K562 (cell line): ENCODE data around the gene SRPK3. TPM values are rescaled to one million over a fixed set of nuclear protein-coding genes. Genes with fewer than 3 reads are reported as not detected.

Source experiments
- ATAC-seq: fragments of 200-7000 bp; cut with Tn5 transposase; 3 replicates; pipeline ENCODE4 v1.9.1; 2020; ENCODE audit warnings: moderate library complexity
- BruUV-seq: library from RNA; stranded (reverse); fragments of 400-500 nt; replicated peaks from 2 replicates; lab custom pipeline; 2021; lab: Mats Ljungman, UMichigan
- CTCF ChIA-PET: fragments of 300-600 bp; formaldehyde crosslinking; extraction: SDS; loops from one replicate; lab custom pipeline; 2021; ENCODE audit warnings: low intra/inter-chr PET ratio; lab: Yijun Ruan, JAX
- POLR2A ChIA-PET: fragments of 300-600, 350-650 bp; sonication (Branson Sonifier 250); formaldehyde crosslinking; extraction: SDS; loops from one replicate; lab custom pipeline; 2021; ENCODE audit warnings: antibody characterized with exemption, inconsistent platforms; lab: Yijun Ruan, JAX
- DNase-seq, 4 experiments: peaks; one replicate each; pipeline versions ENCODE4 v3.0.0 to v3.0.0-alpha.2; 2011 to 2018; ENCODE audit warnings: low spot score in 3 of 4, mixed read lengths in 3 of 4; ENCODE audit errors: extremely low read depth in 1 of 4
- FAIRE-seq: peaks from 2 replicates; lab custom pipeline; 2011; peaks lifted over from hg19 to GRCh38; lab: Jason Lieb, UNC
- H2AFZ ChIP-seq: 2 replicates; pipeline ENCODE4 v1.6.0; 2011; ENCODE audit warnings: low read depth, low read length, control low read depth, inconsistent platforms
- H3K27ac ChIP-seq: fragments of 200-600 bp; 3 replicates; pipeline ENCODE4 v1.8.0; 2011; ENCODE audit warnings: low read depth, mild to moderate bottlenecking, control low read depth, inconsistent platforms, low read length, moderate library complexity, mixed read lengths; ENCODE audit errors: extremely low read depth
- H3K27me3 ChIP-seq, 2 experiments: fragments of 300-600 bp in 1 of 2; 2 replicates in 1 of 2; 3 replicates in 1 of 2; pipeline versions ENCODE4 v1.6.0 to v1.8.0; 2011; ENCODE audit warnings: inconsistent platforms in 2 of 2, low read length in 2 of 2, mild to moderate bottlenecking in 1 of 2, mixed read lengths in 1 of 2, moderate library complexity in 1 of 2; ENCODE audit not compliant: control insufficient read depth in 2 of 2, insufficient read depth in 2 of 2
- H3K36me3 ChIP-seq: fragments of 300-600 bp; 3 replicates; pipeline ENCODE4 v1.8.0; 2011; ENCODE audit warnings: mild to moderate bottlenecking, low read length, inconsistent platforms; ENCODE audit not compliant: control insufficient read depth, insufficient read depth
- H3K4me1 ChIP-seq, 2 experiments: fragments of 200-600 bp in 1 of 2; replicated peaks in 1 of 2; 2 replicates in 1 of 2; 3 replicates in 1 of 2; pipeline versions ENCODE4 v1.5.1 to v1.8.0; 2011; ENCODE audit warnings: inconsistent platforms in 2 of 2, low read length in 2 of 2, mild to moderate bottlenecking in 1 of 2, mixed read lengths in 1 of 2, moderate library complexity in 1 of 2; ENCODE audit not compliant: control insufficient read depth in 2 of 2, insufficient read depth in 2 of 2
- H3K4me2 ChIP-seq: 2 replicates; pipeline ENCODE4 v1.6.1; 2011; ENCODE audit warnings: low read length, control low read depth, inconsistent platforms, mixed read lengths; ENCODE audit not compliant: insufficient read depth
- H3K4me3 ChIP-seq: fragments of 200-600 bp; sonication (generic), shearing (Covaris generic); 2 replicates; pipeline ENCODE4 v1.5.1; 2016; ENCODE audit warnings: control low read depth, inconsistent platforms
- H3K79me2 ChIP-seq: fragments of 200-600 bp; 3 replicates; pipeline ENCODE4 v1.8.0; 2011; ENCODE audit warnings: low read length, inconsistent platforms; ENCODE audit not compliant: control insufficient read depth, insufficient read depth
- H3K9ac ChIP-seq, 2 experiments: 2 replicates each; pipeline versions ENCODE4 v1.6.0 to v1.6.1; 2011; ENCODE audit warnings: low read depth in 2 of 2, low read length in 2 of 2, control low read depth in 1 of 2, inconsistent platforms in 1 of 2, mild to moderate bottlenecking in 1 of 2, mixed read lengths in 1 of 2; ENCODE audit not compliant: insufficient read depth in 1 of 2
- H3K9me1 ChIP-seq: one replicate; pipeline ENCODE4 v1.6.0; 2011; ENCODE audit warnings: inconsistent platforms, mild to moderate bottlenecking, low read length, moderate library complexity; ENCODE audit not compliant: control insufficient read depth, insufficient read depth
- H3K9me3 ChIP-seq: replicated peaks from 2 replicates; pipeline ENCODE4 v1.5.1; 2011; ENCODE audit warnings: low read depth, low read length, inconsistent platforms; ENCODE audit not compliant: control insufficient read depth, insufficient read depth
- H4K20me1 ChIP-seq: replicated peaks from 2 replicates; pipeline ENCODE4 v1.6.1; 2011; ENCODE audit warnings: low read length, inconsistent platforms, mixed read lengths; ENCODE audit not compliant: control insufficient read depth, insufficient read depth
- ATF4 ChIP-seq: fragments of 450-650 bp; formaldehyde crosslinking; IDR thresholded peaks from 2 replicates; pipeline ENCODE4 v1.4.0; 2022; ENCODE audit warnings: mild to moderate bottlenecking, moderate library complexity
- CBFA2T2 ChIP-seq: fragments of 450-650 bp; conservative IDR thresholded peaks from 2 replicates; pipeline ENCODE4 v1.6.1; 2017; ENCODE audit warnings: mild to moderate bottlenecking
- ETS2 ChIP-seq: IDR thresholded peaks from 2 replicates; pipeline ENCODE4 v1.6.1; 2016; ENCODE audit warnings: borderline replicate concordance, missing genetic modification characterization, mild to moderate bottlenecking, moderate library complexity, missing compliant biosample characterization; ENCODE audit not compliant: poor library complexity, severe bottlenecking
- PRMT5 ChIP-seq: sonication (generic); formaldehyde crosslinking; IDR thresholded peaks from 2 replicates; pipeline ENCODE4 v1.5.0; 2020; ENCODE audit warnings: missing genetic modification reagents
- RAD21 ChIP-seq, 2 experiments: fragments of 250-450 bp in 1 of 2; fragments of 450-650 bp in 1 of 2; sonication (Bioruptor Pico) in 1 of 2; formaldehyde crosslinking in 1 of 2; IDR thresholded peaks in 1 of 2; conservative IDR thresholded peaks in 1 of 2; 2 replicates each; pipeline versions ENCODE4 v1.4.0 to v1.8.0; 2020 to 2022; ENCODE audit warnings: mild to moderate bottlenecking in 2 of 2, moderate library complexity in 1 of 2
- RFX1 ChIP-seq: fragments of 450-650 bp; IDR thresholded peaks from 2 replicates; pipeline ENCODE4 v1.6.1; 2016; ENCODE audit warnings: mild to moderate bottlenecking, moderate library complexity
- ZBTB33 ChIP-seq: sonication (generic); formaldehyde crosslinking; IDR thresholded peaks from 2 replicates; pipeline ENCODE4 v1.8.1; 2023; ENCODE audit warnings: mild to moderate bottlenecking, missing genetic modification reagents
- ZBTB49 ChIP-seq: sonication (generic); formaldehyde crosslinking; IDR thresholded peaks from 2 replicates; pipeline ENCODE4 v1.8.0; 2022; ENCODE audit warnings: missing genetic modification reagents, mild to moderate bottlenecking, borderline replicate concordance
- ZBTB9 ChIP-seq: fragments of 450-650 bp; formaldehyde crosslinking; IDR thresholded peaks from 2 replicates; pipeline ENCODE4 v1.4.0; 2020; ENCODE audit warnings: mild to moderate bottlenecking, moderate library complexity
- ZNF778 ChIP-seq: fragments of 450-650 bp; formaldehyde crosslinking; IDR thresholded peaks from 2 replicates; pipeline ENCODE4 v1.4.0; 2020; ENCODE audit warnings: mild to moderate bottlenecking, moderate library complexity
- WGBS: fragments of 100-300 bp; shearing (Covaris generic); methylation state at CpG from one replicate; pipeline ENCODE4 v1.1.6; 2016; ENCODE audit warnings: low coverage, mixed read lengths; ENCODE audit not compliant: insufficient coverage; ENCODE audit errors: missing lambda C conversion rate; 5-methylcytosine and 5-hydroxymethylcytosine counted together
- in situ Hi-C: fragments of 300-500 bp; cut with MboI; formaldehyde crosslinking; loops from 4 replicates; pipeline ENCODE4 v1.15.0; 2018; ENCODE audit warnings: inconsistent platforms, mixed read lengths
- intact Hi-C: fragments of 100-400 bp; cut with micrococcal nuclease; formaldehyde crosslinking; loops from 2 replicates; pipeline ENCODE4 v1.14.2; 2022
- polyA plus RNA-seq, 8 experiments: library from polyadenylated mRNA; depleted of rRNA in 4 of 8; stranded (reverse) in 5 of 8; unstranded in 3 of 8; fragments of >200 nt; fragmentation: Nextera tagmentation in 2 of 8; fragmentation: Illumina TruSeq in 1 of 8; extraction: Ambion mirVana in 2 of 8; extraction: Trizol in 1 of 8; gene quantifications; 2 replicates each; pipeline versions ENCODE4 v1.2.1 to v1.2.3, GENCODE V29; 2011 to 2014; ENCODE audit warnings: inconsistent platforms in 1 of 8, missing spikeins in 1 of 8
- total RNA-seq, 7 experiments: library from RNA; depleted of rRNA in 6 of 7; stranded (reverse); fragments of >200 nt in 6 of 7; fragmentation: Illumina TruSeq in 2 of 7; extraction: Trizol in 2 of 7; gene quantifications; 2 replicates each; pipeline versions ENCODE4 v1.2.1 to v1.2.3, GENCODE V29; 2011 to 2021; ENCODE audit warnings: low replicate concordance in 1 of 7
- TF ChIP-seq, protein P1 (sequence below), 2 experiments: fragments of 450-650 bp in 1 of 2; sonication (generic) in 1 of 2; formaldehyde crosslinking; conservative IDR thresholded peaks; 2 replicates each; pipeline versions ENCODE4 v1.4.0 to v1.8.1; 2020 to 2022; ENCODE audit warnings: mild to moderate bottlenecking in 1 of 2, missing genetic modification reagents in 1 of 2

Gene SRPK3
- total and polyA plus RNA-seq, 9 of the 15 experiments (the other 6 are each of a cell fraction or from before 2014, with no cell fraction given) = 0.01 to 0.09 (median 0.04) TPM; not detected in 2

- TF ChIP-seq ZBTB33 (CRISPR knock-in tag) = peak; percentile 52; the same call in 1 of the 2 replicates
Observed at GRCh38 chrX:153766871-153767673, 13.8 kb upstream of the SRPK3 start (continued).

GRCh38 chrX:153767674-153768055 lies 13.2 kb upstream of the SRPK3 start:
- intact Hi-C loops = loop anchor here (5.0 kb wide), 1 partner anchor 160 kb away; the partner anchor contains the start of gene ARHGAP4
- ChIA-PET CTCF (no interaction called here), POLR2A (no interaction called here)
- Histone ChIP-seq H2AFZ (no peak overlapping the region), H3K9ac (no peak overlapping the region), H3K36me3 (no peaks in the 10 kb centered on the region), H3K4me2 (no peak overlapping the region), H3K27ac (no peak overlapping the region), H3K4me1 (peaks cover 15 to 96% of the 10 kb centered on the region in 2 experiments), H3K27me3 (no peaks in the 10 kb centered on the region), H3K9me3 (no peaks in the 10 kb centered on the region), H3K4me3 (no peak overlapping the region), H3K9me1 (no peaks in the 10 kb centered on the region), H3K79me2 (peaks cover 14% of the 10 kb centered on the region), H4K20me1 (no peaks in the 10 kb centered on the region)
- 100% methylated on average over 1 of the region's 20 CpGs for WGBS
- DNase-seq (no peak), ATAC-seq (no peak), FAIRE-seq (no peak)
- BruUV-seq = no TSS peak
- in situ Hi-C loops = no loop called here
- TF ChIP-seq ETS2 (tag) (no peak), ATF4 (CRISPR knock-in tag) (no peak), CBFA2T2 (no peak), PRMT5 (CRISPR knock-in tag) (no peak), RAD21 (CRISPR knock-in tag; conservative IDR thresholded peaks at IDR 0.05 in 1 of 2, IDR thresholded peaks at IDR 0.05 in 1 of 2) (no peak), ZNF778 (CRISPR knock-in tag) (no peak), RFX1 (no peak), ZBTB9 (no peak), ZBTB49 (CRISPR knock-in tag) (no peak)
- TF ChIP-seq, protein P1, sequence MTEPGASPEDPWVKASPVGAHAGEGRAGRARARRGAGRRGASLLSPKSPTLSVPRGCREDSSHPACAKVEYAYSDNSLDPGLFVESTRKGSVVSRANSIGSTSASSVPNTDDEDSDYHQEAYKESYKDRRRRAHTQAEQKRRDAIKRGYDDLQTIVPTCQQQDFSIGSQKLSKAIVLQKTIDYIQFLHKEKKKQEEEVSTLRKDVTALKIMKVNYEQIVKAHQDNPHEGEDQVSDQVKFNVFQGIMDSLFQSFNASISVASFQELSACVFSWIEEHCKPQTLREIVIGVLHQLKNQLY (CRISPR knock-in tag; conservative IDR thresholded peaks at IDR 0.05) = no peak
